Ascending aorta (tissue), 2 donors: ENCODE data around the gene ANKK1. TPM values are rescaled to one million over a fixed set of nuclear protein-coding genes. Genes with fewer than 3 reads are reported as not detected.

Source experiments
- DNase-seq, 2 donors: peaks; one replicate each; pipeline ENCODE4 v3.0.0-alpha.2; 2019; ENCODE audit warnings: low spot score in 2 of 2
- H3K27ac ChIP-seq, 2 donors: fragments of 200-600 bp; sonication (generic); one replicate each; pipeline ENCODE4 v1.5.1; 2016 to 2017; ENCODE audit warnings: mild to moderate bottlenecking in 1 of 2
- H3K27me3 ChIP-seq: fragments of 200-600 bp; sonication (generic); one replicate; pipeline ENCODE4 v1.5.1; 2017
- H3K36me3 ChIP-seq, 2 donors: fragments of 200-600 bp; sonication (generic); one replicate each; pipeline ENCODE4 v1.5.1; 2016
- H3K4me1 ChIP-seq, 2 donors: fragments of 200-600 bp; sonication (generic); one replicate each; pipeline ENCODE4 v1.5.1; 2016 to 2017; ENCODE audit warnings: mild to moderate bottlenecking in 1 of 2
- H3K4me3 ChIP-seq, 2 donors: fragments of 200-600 bp; sonication (generic); one replicate each; pipeline ENCODE4 v1.5.1; 2016 to 2017; ENCODE audit warnings: mild to moderate bottlenecking in 1 of 2
- H3K9me3 ChIP-seq, 2 donors: fragments of 200-600 bp; sonication (generic); one replicate each; pipeline ENCODE4 v1.5.1; 2016
- intact Hi-C: fragments of 100-400 bp; cut with DNase I; formaldehyde crosslinking; loops from one replicate; pipeline ENCODE4 v1.15.1; 2023
- total RNA-seq: library from RNA; depleted of rRNA; stranded (reverse); fragments of >200 nt; gene quantifications from one replicate; pipeline ENCODE4 v1.1.0, GENCODE V29; 2016
- TF ChIP-seq, protein P1 (sequence below), 3 experiments: fragments of 200-600 bp in 2 of 3; fragments of 450-650 bp in 1 of 3; sonication (generic) in 2 of 3; IDR thresholded peaks; one replicate each; pipeline ENCODE4 v1.5.1; 2016 to 2019; ENCODE audit warnings: antibody characterized with exemption in 3 of 3, mild to moderate bottlenecking in 1 of 3, moderate library complexity in 1 of 3

The ANKK1 gene
- total RNA-seq, 1 donor from 2014 or later = not detected

DNA sequence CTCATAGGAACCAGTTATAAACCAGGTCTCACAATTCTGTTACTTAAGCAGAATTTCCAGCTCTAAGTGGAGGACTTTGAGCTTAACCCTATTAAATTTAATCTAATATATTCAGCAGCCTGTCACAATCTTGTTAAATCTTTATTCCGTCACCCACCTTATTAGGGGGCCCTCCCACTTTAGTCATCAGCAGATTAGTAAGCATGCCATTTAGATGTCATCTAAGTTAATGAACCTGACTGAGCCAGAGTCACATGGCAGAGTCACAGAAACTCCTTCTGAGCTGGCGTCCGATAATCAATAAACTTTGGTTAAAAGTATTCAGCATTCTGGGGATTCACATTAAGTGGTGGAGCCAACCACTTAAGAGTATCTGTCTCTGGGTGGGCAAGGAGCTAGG is 38.1 kb upstream of the ANKK1 start:
- Histone ChIP-seq H3K4me3 (no peak overlapping the region), H3K4me1 (no peaks in the 10 kb centered on the region), H3K27me3 (no peaks in the 10 kb centered on the region), H3K27ac (no peak overlapping the region), H3K36me3 (peaks cover 13 to 48% of the 10 kb centered on the region in 2 donors), H3K9me3 (no peaks in the 10 kb centered on the region)
- TF ChIP-seq, protein P1, sequence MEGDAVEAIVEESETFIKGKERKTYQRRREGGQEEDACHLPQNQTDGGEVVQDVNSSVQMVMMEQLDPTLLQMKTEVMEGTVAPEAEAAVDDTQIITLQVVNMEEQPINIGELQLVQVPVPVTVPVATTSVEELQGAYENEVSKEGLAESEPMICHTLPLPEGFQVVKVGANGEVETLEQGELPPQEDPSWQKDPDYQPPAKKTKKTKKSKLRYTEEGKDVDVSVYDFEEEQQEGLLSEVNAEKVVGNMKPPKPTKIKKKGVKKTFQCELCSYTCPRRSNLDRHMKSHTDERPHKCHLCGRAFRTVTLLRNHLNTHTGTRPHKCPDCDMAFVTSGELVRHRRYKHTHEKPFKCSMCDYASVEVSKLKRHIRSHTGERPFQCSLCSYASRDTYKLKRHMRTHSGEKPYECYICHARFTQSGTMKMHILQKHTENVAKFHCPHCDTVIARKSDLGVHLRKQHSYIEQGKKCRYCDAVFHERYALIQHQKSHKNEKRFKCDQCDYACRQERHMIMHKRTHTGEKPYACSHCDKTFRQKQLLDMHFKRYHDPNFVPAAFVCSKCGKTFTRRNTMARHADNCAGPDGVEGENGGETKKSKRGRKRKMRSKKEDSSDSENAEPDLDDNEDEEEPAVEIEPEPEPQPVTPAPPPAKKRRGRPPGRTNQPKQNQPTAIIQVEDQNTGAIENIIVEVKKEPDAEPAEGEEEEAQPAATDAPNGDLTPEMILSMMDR (IDR thresholded peaks at IDR 0.05) = no peak
- intact Hi-C loops = no loop called here
- no peak for DNase-seq

DNA sequence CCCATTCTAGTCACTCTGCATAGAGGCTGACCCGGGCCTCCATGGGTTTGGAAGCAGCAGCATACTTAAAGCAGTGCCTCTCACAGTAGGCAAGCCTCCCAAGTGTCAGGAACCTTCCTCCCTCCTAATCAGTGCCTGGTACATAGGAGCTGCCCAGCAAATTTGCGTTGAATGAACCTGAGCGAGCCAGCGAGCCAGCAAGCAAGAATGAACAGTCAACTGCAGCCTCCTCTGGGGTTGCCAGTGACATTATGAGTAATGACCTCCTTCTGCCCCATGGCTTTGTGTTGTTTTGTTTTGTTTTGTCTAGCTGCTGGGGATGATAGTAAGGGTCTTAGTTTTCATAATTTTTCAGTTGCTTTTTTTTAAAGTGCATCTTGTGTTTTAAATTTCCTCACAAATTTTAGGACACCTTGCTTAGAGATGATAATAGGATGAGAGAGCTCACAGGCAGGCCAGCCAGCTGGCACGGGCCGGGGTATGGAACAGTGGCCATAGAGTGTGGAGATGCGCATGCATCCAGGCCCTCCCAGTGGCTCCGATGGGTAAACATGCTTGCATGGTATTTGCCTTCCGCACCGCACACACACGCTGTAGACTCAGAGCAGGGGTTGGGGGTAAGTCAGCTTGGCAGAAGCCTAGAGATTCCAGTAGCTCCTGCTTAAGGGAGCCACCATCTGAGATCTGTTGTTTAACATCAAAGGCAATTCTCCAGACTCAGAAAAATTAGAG is 37.1 kb upstream of the ANKK1 start:
- intact Hi-C loops = no loop called here
- no peaks in the 10 kb centered on the region for H3K27me3 ChIP-seq
- H3K9me3 ChIP-seq = peaks cover 0 to 3% of the 10 kb centered on the region in 2 donors
- no peaks in the 10 kb centered on the region for H3K4me1 ChIP-seq
- no peak for DNase-seq
- H3K4me3 ChIP-seq = no peak overlapping the region
- H3K27ac ChIP-seq = no peak overlapping the region
- TF ChIP-seq, protein P1 (IDR thresholded peaks at IDR 0.05) = no peak
- H3K36me3 ChIP-seq = peaks cover 16 to 53% of the 10 kb centered on the region in 2 donors

DNA sequence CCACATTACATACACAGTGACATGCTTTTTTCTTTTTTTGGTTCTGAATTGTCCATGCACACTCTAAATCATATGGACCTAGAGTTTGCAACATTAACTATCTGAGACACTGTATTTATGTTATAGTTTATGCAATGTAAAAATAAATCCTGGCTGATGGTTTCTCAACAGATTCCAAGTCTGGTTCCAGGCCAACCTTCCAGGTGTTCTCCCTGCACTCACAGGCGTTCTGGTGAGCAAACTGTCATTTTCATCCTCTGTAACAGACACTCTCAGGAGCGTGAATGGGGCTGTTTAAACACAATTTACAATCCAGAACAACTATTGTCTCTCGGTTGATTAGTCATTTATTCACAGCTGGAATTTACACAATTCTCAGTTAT is 36.5 kb upstream of the ANKK1 start:
- H3K27ac ChIP-seq = no peak overlapping the region
- DNase-seq = no peak
- TF ChIP-seq, protein P1 (IDR thresholded peaks at IDR 0.05) = no peak
- H3K27me3 ChIP-seq = no peaks in the 10 kb centered on the region
- H3K9me3 ChIP-seq = peaks cover 0 to 9% of the 10 kb centered on the region in 2 donors
- no peak overlapping the region for H3K4me3 ChIP-seq
- intact Hi-C loops = no loop called here
- peaks cover 17 to 59% of the 10 kb centered on the region in 2 donors for H3K36me3 ChIP-seq
- no peaks in the 10 kb centered on the region for H3K4me1 ChIP-seq

DNA sequence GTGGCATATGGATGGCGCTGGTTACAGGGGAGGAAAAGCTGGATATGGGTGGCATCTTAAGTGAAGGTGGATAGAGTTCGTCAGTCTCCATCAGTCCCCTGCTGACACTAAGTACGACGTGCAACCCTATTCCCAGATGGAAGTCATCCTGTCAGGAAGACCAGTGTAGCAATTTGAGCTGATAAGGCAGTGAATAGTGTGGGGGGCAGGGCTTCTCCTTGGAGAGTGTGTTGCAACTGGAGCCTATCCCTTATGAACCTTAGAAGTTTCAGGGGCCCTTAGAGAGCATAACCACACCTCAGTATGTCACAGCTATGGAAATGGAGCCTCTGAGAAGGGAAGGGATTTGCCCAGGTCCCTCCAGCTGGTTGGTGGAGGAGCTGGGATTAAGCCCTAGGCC is 36.1 kb upstream of the ANKK1 start:
- TF ChIP-seq, protein P1 (IDR thresholded peaks at IDR 0.05) = no peak
- Histone ChIP-seq H3K9me3 (peaks cover 0 to 13% of the 10 kb centered on the region in 2 donors), H3K4me3 (no peak overlapping the region), H3K4me1 (no peaks in the 10 kb centered on the region), H3K36me3 (peaks cover 21 to 63% of the 10 kb centered on the region in 2 donors), H3K27me3 (no peaks in the 10 kb centered on the region), H3K27ac (no peak overlapping the region)
- DNase-seq = no peak
- intact Hi-C loops = no loop called here

DNA sequence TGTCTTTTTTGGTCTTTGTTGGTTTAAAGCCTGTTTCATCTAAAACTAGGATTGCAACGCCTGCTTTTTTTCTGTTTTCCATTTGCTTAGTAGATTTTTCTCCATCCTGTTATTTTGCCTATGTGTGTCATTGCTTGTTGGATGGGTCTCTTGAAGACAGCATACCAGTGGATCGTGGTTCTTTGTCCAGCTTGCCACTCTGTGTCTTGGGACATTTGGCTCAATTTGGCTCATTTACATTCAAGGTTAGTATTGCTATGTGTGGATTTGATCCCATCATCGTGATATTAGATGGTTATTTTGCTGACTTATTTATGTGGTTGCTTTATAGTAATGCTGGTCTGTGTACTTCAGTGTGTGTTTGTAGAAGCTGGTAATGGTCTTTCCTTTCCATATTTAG is 31.4 kb upstream of the ANKK1 start:
- DNase-seq = no peak
- intact Hi-C loops = no loop called here

More for the DNA sequence above, 31.4 kb upstream of the ANKK1 start:
- no peaks in the 10 kb centered on the region for H3K4me1 ChIP-seq
- peaks cover 37 to 92% of the 10 kb centered on the region in 2 donors for H3K36me3 ChIP-seq
- TF ChIP-seq, protein P1 (IDR thresholded peaks at IDR 0.05) = no peak
- H3K4me3 ChIP-seq = no peak overlapping the region
- peaks cover 0 to 16% of the 10 kb centered on the region in 2 donors for H3K9me3 ChIP-seq
- no peak overlapping the region for H3K27ac ChIP-seq
- no peaks in the 10 kb centered on the region for H3K27me3 ChIP-seq
